ENCODE data around the gene POTEM.
"Not testable (repeated sequence)": the region's sequence is repeated elsewhere in the genome, so short reads cannot be mapped to it uniquely, and the experiment has no call there.

- TF ChIP-seq EZH2phosphoT487 (IDR thresholded peaks at IDR 0.05; ENCODE audit: insufficient read depth, low read depth); EZH2 (IDR thresholded peaks at IDR 0.05; ENCODE audit: insufficient read depth, poor library complexity, severe bottlenecking): not testable (repeated sequence)
Measured at GRCh38 chr14:18920052-18920451, 47.2 kb upstream of the POTEM start.

All from GM23248 (cell line).